Neural progenitor cell (in vitro differentiated cells): ENCODE results near the gene CYP8B1.

Experiments used
- EZH2phosphoT487 ChIP-seq: fragments of 200-600 bp; sonication (generic); IDR thresholded peaks from 2 replicates; pipeline ENCODE4 v1.6.1; 2017; ENCODE audit warnings: antibody characterized with exemption
- TF ChIP-seq, protein P1 (sequence below): fragments of 200-600 bp; sonication (generic); IDR thresholded peaks from 2 replicates; pipeline ENCODE4 v1.5.1; 2017; ENCODE audit warnings: antibody characterized with exemption, mild to moderate bottlenecking

DNA sequence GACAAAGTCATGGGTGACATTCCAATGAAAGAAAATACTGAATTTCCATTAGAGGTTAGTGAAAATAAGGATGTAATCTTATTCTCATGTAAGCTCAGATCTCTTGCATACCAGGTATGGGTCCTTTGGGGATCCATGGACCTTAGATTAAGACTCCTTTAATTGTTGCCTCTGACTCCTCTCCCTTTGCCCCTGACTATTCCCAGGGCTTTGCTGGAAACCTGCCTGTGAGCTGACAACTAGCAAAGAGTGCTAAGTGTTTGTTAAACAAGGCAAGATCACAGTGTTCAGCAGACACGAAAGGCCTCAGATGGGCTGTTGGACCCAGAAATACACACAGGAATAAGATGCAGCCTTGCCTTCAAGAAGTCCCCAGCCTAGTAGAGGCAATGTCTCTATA, 34.3 kb downstream of the CYP8B1 start:
- TF ChIP-seq, protein P1, sequence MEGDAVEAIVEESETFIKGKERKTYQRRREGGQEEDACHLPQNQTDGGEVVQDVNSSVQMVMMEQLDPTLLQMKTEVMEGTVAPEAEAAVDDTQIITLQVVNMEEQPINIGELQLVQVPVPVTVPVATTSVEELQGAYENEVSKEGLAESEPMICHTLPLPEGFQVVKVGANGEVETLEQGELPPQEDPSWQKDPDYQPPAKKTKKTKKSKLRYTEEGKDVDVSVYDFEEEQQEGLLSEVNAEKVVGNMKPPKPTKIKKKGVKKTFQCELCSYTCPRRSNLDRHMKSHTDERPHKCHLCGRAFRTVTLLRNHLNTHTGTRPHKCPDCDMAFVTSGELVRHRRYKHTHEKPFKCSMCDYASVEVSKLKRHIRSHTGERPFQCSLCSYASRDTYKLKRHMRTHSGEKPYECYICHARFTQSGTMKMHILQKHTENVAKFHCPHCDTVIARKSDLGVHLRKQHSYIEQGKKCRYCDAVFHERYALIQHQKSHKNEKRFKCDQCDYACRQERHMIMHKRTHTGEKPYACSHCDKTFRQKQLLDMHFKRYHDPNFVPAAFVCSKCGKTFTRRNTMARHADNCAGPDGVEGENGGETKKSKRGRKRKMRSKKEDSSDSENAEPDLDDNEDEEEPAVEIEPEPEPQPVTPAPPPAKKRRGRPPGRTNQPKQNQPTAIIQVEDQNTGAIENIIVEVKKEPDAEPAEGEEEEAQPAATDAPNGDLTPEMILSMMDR = no peak
- no peak for TF ChIP-seq EZH2phosphoT487
